Fibroblast of pulmonary artery (primary cell): ENCODE data around the gene ZNF688.

Source experiments
- DNase-seq: peaks from one replicate; pipeline ENCODE4 v3.0.0-alpha.2; 2010; ENCODE audit warnings: low read depth
- H3K4me3 ChIP-seq: replicated peaks from 2 replicates; pipeline ENCODE4 v1.5.1; 2011; ENCODE audit warnings: low read depth, mild to moderate bottlenecking, control low read depth, low read length, moderate library complexity
- TF ChIP-seq, protein P1 (sequence below): IDR thresholded peaks from 2 replicates; pipeline ENCODE4 v1.5.1; 2011; ENCODE audit warnings: mild to moderate bottlenecking, control low read depth, low read length, inconsistent platforms; ENCODE audit errors: missing control alignments

Gene ZNF688

DNA sequence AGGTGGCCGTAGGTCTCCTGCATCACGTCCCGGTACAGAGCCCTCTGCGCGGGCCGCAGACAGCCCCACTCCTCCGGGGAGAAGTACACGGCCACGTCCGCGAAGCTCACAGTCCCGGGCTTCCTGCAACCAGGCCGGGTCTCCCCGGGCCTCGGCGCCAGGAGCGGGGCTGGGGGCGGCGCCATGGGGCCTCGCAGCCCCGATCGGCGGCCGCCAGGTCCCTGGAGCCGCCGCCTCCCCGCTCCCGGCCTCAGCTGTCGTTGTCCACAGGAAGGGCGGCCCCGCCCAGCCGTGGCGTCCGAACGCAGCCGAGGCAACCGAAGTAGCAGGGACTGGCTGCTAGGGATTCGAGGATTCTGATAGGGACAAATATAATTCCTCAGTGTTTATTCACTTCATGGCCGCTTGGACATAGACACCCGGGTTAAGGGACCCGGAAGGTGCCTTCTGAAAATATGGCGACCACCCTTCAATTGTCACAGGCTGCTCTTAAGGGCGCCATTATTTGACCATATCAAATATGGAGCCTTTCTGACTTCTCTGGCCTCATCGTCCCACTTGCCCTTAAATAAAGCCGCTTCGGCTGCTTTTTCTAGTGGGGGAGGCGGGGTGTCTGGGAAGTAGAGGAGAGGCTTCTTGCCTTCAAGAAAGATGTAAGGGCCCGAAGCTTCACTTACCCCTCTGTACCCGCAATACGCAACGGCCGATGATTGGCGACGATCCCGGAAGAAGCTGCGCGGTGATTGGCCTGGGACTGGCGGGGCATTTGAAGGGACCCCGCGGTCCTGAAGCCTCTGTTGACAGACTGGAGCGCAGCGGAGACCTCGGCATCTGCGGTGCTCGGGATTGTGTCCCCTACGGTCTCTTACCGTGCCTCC is at the start of gene ZNF688:
TSS of gene ZNF688 (minus strand) at position 270 of the 878 bp plus-strand sequence. CDS start at position 185, 85 bp downstream.
- DNase-seq = peak; percentile 98
- TF ChIP-seq, protein P1, sequence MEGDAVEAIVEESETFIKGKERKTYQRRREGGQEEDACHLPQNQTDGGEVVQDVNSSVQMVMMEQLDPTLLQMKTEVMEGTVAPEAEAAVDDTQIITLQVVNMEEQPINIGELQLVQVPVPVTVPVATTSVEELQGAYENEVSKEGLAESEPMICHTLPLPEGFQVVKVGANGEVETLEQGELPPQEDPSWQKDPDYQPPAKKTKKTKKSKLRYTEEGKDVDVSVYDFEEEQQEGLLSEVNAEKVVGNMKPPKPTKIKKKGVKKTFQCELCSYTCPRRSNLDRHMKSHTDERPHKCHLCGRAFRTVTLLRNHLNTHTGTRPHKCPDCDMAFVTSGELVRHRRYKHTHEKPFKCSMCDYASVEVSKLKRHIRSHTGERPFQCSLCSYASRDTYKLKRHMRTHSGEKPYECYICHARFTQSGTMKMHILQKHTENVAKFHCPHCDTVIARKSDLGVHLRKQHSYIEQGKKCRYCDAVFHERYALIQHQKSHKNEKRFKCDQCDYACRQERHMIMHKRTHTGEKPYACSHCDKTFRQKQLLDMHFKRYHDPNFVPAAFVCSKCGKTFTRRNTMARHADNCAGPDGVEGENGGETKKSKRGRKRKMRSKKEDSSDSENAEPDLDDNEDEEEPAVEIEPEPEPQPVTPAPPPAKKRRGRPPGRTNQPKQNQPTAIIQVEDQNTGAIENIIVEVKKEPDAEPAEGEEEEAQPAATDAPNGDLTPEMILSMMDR = no peak
- peak within 1 kb of the TSS; percentile 67 for H3K4me3 ChIP-seq

DNA sequence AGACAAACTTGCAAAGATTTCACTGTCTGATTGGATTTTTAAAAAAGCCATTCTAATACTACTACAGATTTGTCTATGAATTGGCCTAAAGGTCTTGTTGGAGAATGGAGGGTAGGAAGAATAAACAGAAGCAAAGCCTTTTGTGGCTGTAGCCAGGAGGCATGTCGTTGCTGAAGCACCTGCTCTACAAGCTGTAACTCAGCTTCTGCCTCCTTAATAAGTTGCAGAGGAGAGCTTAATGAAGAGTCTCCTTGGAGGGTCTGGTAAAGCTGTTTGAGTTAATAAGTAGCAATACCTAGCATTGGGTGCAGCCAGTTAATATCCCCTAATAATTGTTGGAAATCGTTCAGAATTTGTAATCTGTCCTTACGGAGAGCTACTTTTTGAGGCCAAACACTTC is 48.7 kb upstream of the ZNF688 start:
- TF ChIP-seq, protein P1 = no peak
- H3K4me3 ChIP-seq = no peak overlapping the region
- DNase-seq = no peak

DNA sequence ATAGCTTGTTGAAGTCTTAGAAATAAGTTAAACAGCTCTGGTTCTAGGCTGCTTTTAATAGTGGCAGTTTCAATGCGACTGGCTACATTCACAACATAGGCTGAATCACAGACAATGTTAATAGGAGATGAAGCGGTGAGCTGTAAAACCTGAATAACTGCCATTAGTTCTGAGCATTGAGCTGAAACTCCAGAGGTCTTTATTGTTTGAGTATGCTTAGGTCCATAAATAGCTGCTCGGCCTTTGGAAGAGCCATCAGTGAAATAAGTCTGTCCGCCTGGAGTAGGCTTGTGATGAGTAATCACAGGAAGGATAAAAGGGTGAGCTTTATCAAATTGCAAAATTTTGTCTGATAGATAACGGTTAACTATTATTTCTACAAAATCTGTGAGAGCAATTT is 48.1 kb upstream of the ZNF688 start:
- no peak overlapping the region for H3K4me3 ChIP-seq
- TF ChIP-seq, protein P1 = no peak
- no peak for DNase-seq

DNA sequence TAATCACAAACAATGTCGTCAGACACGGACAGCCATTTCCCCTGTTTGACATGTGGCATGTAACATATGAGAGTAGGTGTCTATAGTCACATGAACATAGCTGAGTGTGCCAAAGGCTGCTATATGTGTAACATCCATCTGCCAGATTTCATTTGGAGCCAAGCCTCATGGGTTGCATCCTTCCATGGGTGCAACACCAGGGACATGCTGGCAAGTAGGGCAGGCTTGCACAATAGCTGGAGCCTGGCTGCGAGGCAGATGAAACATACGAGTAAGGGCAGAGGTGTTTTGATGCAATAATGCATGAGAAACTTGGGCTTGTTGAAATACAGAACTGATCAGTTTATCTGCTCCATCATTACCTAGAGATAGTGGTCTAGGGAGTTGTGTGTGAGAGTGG is 47.7 kb upstream of the ZNF688 start:
- DNase-seq = peak; percentile 15
- no peak overlapping the region for H3K4me3 ChIP-seq
- TF ChIP-seq, protein P1 = no peak

DNA sequence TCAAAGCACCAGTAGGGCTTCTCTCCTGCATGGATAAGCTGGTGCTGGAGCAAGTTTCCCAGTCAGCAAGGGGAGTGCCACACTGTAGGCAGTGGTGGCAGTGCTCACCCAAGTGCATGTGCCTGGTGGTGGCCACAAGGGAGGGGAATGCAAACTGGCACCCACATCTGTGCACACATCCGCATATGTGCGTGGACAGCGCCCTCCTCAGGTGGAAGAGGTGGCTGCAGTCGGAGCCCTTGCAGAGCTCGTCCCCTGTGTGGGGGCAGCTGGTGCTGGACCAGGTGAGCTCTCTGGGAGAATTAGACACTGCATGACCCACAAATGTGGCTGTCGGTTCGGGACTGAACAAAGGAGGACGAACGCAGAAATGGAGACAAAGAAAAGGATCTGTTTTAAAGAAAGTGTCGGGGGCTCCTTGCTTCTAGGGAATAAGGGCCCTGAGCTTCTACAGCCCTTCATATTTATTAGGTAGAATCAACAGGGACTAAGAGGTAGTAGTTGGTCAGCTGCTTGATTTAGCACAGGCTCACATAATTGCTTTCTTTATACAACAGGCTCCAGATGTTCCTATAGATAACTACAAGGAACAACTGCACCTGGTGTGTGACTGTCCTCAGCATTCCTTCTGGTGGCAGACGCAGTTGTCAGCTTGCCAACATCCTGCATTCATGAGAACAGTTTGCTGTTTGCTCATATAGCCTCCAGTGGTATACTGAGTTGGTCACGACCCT is 44.0 kb upstream of the ZNF688 start:
- DNase-seq = peak; percentile 50
- TF ChIP-seq, protein P1 = peak; percentile 61

DNA sequence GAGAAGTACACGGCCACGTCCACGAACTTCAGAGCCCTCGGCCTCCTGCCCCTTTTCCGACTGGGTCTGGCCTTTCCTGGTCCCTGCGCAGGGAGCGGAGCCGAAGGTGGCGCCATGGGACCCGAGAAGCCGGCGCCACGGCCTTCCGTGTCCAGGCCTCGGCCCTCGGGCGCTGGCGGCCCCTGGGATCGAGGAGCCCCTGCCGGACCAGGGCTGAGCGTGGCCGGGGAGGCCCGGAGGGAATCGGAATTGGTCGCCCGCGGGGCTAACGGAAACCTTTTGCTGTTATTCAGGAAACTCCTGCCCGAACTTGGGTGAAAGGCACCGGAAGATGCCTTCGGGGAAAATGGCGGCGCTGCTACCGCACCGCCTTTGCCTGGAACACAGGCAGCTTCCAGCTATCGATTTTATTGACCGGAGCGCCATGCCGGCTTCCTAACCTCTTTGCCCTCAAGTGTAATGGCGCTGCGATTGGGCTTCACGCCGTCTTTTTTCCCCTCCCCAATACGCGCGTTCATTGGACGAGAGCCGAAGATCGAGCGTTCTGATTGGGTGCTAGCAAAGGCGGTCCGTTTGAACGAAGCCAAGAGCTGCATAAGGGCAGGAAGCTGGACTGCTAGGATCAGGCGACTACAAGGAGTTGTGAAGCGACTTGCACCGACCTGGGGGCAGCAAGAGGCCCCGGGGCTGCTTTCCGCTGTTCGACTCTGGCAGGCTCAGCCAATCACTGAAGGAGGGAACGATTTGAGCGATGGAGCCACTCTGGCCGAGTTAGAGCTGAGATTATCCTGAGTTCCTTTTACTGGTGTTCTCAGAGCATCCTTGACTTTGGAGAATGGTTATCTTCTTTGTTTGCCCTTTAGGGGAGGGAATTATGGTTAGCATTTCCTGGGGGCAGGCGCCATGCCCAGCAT is 38.7 kb upstream of the ZNF688 start, which contains the start of gene ZNF689:
TSS of gene ZNF689 (minus strand) at position 464 of the 914 bp plus-strand sequence. CDS start at position 116, 348 bp downstream.
- peak within 1 kb of the TSS; percentile 68 for H3K4me3 ChIP-seq

More for the DNA sequence above, 44.0 kb upstream of the ZNF688 start:
- H3K4me3 ChIP-seq = no peak overlapping the region

More for the DNA sequence above, 38.7 kb upstream of the ZNF688 start, which contains the start of gene ZNF689:
- peak; percentile 98 for DNase-seq
- TF ChIP-seq, protein P1 = no peak
